ENCODE results near the gene SCUBE1. TPM values are rescaled to one million over a fixed set of nuclear protein-coding genes. Genes with fewer than 3 reads are reported as not detected.
"Not testable (repeated sequence)": the region's sequence is repeated elsewhere in the genome, so short reads cannot be mapped to it uniquely, and the experiment has no call there.

The SCUBE1 gene
- total RNA-seq, 4 donors from 2014 or later: 0.28 to 3.7 (median 1.7) TPM

DNA sequence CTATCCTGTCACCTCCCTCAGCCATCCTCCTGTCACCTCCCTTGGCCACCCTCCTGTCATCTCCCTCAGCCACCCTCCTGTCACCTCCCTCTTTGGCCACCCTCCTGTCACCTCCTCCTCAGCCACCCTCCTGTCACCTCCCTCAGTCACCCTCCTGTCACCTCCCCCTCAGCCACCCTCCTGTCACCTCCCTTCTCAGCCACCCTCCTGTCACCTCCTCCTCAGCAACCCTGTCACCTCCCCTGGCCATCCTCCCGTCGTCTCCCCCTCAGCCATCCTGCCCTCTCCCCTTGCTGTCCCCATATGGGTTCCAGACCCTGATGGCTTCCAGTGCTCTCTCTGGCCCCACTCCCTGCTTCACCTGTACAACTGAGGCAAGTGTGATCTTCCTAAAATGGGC, 61.8 kb downstream of the SCUBE1 start:
- DNase-seq (ENCODE audit: low spot score): no peak
- no peak for ATAC-seq (ENCODE audit: low FRiP score)

DNA sequence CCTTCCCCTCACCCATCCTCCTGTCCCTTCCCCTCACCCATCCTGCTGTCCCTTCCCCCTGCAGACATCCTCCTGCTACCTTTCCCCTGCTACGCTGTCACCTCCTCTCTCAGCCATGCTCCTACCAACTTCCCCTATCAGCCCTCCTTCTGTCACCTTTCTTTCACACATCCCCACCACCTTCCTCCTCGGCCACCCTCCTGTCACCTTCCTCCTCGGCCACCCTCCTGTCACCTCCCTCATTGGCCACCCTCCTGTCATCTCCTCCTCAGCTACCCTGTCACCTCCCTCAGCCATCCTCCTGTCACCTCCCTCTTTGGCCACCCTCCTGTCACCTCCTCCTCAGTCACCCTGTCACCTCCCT, 62.7 kb downstream of the SCUBE1 start:
- ATAC-seq (ENCODE audit: low FRiP score); DNase-seq (ENCODE audit: low spot score): not testable (repeated sequence)

More for the DNA sequence above, 61.8 kb downstream of the SCUBE1 start:
- TF ChIP-seq, protein P1, sequence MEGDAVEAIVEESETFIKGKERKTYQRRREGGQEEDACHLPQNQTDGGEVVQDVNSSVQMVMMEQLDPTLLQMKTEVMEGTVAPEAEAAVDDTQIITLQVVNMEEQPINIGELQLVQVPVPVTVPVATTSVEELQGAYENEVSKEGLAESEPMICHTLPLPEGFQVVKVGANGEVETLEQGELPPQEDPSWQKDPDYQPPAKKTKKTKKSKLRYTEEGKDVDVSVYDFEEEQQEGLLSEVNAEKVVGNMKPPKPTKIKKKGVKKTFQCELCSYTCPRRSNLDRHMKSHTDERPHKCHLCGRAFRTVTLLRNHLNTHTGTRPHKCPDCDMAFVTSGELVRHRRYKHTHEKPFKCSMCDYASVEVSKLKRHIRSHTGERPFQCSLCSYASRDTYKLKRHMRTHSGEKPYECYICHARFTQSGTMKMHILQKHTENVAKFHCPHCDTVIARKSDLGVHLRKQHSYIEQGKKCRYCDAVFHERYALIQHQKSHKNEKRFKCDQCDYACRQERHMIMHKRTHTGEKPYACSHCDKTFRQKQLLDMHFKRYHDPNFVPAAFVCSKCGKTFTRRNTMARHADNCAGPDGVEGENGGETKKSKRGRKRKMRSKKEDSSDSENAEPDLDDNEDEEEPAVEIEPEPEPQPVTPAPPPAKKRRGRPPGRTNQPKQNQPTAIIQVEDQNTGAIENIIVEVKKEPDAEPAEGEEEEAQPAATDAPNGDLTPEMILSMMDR (IDR thresholded peaks at IDR 0.05): no peak

DNA sequence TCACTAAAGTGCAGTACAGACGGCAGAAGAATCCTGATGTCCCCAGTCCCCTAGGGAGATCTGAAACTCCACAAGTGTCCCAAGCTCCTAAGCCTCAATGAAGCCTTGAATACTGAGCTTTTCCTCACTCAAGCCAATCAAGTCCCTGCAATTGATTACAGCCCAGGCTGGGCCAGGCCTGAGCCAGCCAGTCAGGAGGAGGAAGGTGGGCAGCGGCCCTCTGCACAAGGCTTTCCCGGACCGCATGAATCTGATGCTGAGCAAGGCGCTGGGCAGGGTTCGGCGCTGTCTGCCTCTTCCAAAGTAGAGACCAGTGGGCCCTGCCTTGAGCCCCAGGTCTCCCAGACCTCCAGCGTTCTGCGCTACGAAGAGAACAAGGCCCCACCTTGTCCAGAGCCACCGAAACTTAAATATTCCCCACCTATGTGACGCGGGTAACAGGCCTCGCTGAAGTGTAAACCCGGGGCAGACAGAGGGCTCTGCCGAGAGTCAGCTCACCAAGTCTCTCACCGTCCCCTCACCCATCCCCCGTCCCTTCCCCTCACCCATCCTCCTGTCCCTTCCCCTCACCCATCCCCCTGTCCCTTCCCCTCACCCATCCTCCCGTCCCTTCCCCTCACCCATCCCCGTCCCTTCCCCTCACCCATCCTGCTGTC, 63.2 kb downstream of the SCUBE1 start:
- ATAC-seq (ENCODE audit: low FRiP score) (no peak), DNase-seq (ENCODE audit: low spot score) (no peak)
- TF ChIP-seq, protein P1 (IDR thresholded peaks at IDR 0.05): no peak

DNA sequence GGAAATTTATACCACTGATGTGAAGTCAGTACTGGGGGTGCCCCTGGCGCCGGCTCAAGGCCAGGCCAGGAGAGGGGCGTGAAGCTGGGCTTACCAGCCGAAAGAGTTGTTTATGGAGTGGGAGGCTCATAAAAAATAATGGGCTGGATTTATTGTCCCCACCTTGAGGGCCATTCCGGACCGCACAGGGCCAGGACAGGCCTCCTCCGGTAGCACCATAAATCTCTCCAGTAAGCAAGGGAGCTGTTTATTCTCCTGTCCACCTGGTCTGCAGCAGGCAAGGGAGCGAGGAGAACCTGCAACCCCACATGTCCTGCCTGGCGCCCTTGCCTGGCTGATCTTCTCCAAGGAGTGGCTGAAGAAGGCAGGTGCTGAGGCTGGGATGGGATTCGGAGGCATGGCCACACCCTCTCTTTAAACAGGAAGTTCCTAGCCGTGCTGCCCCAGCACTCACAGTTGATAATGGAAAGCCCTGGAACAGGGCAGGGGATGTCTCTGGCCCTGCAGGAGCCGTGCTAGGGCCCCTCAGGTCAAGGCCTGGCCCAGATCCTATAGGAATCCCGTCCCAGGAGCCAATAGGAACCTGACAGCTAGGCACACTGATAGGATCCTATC, 65.1 kb downstream of the SCUBE1 start:
- DNase-seq (ENCODE audit: low spot score) (no peak), ATAC-seq (ENCODE audit: low FRiP score) (no peak)
- TF ChIP-seq, protein P1 (IDR thresholded peaks at IDR 0.05): no peak

DNA sequence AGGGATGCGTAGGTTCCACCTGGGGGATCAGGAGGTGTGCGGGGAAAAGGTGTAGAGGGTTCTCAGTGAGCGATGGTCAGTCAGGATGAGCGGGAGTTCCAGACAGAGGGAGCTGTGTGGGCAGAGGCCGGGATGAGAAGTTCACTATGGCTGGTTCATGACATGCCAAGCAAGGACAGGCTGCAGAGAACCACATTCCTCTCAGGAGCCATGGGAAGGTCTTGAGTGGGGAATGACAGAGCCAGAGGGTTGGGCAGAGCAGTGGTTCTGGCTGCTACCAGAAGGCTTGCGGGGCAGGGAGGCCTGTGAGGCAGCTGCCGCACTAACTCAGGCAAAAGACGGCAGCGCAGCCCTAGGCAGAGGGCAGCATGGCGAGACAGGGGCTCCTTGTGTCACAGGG, 66.1 kb downstream of the SCUBE1 start:
- TF ChIP-seq, protein P1 (IDR thresholded peaks at IDR 0.05): no peak
- ATAC-seq (ENCODE audit: low FRiP score) (no peak), DNase-seq (ENCODE audit: low spot score) (no peak)

DNA sequence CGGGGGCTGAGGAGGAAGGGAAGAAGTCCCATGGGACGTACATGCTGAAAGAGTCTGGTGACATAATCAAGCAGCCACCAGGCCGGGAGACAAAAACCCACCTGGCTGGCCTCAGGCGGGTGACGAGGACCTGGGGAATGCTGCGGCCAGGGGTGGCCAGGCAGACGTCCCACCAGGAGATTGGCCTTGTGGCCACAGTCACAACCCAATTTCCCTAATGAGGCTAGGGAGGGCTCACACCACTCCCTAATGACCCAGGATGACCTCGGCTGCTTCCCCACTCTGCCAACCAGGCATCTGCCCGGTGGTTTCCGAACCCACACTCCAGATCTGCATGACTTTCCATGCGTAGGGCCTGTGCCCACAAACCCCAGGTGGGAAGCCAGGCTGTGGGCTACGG, 66.9 kb downstream of the SCUBE1 start:
- no peak for ATAC-seq (ENCODE audit: low FRiP score)
- DNase-seq (ENCODE audit: low spot score): no peak
- TF ChIP-seq, protein P1 (IDR thresholded peaks at IDR 0.05): no peak

DNA sequence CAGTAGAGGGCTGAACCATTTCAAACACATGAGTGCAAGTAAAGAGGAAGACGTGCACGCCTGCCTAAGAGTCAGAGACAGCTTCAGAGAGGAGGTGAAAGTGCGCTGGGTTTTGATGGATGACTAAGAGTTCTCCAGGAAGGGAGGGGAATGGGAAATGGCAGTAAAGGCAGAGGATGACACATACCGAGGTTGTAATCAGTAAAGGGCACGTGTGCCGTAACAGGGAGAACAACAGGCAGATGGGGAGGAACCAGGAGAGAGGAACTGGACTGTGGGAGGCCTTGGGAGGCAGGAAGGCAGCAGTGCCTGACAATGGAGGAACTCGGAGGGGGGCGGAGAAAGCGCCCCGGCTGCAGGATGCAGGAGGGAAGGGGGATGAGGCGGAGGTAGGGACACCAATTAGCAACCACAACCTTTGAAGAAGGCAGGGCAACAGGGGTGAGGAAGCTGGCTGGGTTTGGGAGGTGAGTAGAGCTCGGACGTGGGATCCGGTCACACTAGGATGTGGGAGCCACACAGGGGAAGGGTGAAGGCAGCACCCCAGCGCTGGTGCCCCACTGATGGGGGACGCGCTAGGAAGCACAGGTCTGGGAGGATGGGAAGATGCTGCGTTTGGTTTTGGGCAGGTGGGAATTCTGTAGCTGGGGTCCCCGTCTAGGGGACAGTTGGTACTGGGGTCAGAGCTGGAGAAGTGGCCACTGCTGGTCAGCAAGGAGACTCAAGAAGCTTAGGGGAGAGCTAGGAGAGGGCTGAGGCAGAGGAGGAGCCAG, 67.4 kb downstream of the SCUBE1 start:
- DNase-seq (ENCODE audit: low spot score) (no peak), ATAC-seq (ENCODE audit: low FRiP score) (no peak)
- TF ChIP-seq, protein P1 (IDR thresholded peaks at IDR 0.05): no peak

All from omental fat pad (tissue), 4 donors.